ENCODE data around the gene NUAK2. TPM values are rescaled to one million over a fixed set of nuclear protein-coding genes. Genes with fewer than 3 reads are reported as not detected.

The NUAK2 gene
- total and polyA plus RNA-seq, 2 donors (not counting 3 experiments of a cell fraction or from before 2014, with no cell fraction given) = 1.8 to 2.5 TPM

- H3K9me1 ChIP-seq (replicated peaks; ENCODE audit: control insufficient read depth, extremely low read depth, insufficient read depth, low read length) = no peaks in the 10 kb centered on the region
- BruUV-seq (replicated peaks) = no TSS peak
- DNase-seq (ENCODE audit: low read depth, low spot score) (peak; percentile 52), FAIRE-seq (peak; percentile 70)
- H3K27ac ChIP-seq (ENCODE audit: insufficient read depth, low read depth, low read length) = peak overlapping the region; percentile 46
- no peaks in the 10 kb centered on the region for H3K9me3 ChIP-seq (replicated peaks; ENCODE audit: control insufficient read depth, insufficient read depth, low read length)
- H3K4me2 ChIP-seq (ENCODE audit: insufficient read depth, low read length) = no peak overlapping the region
- no peaks in the 10 kb centered on the region for H3K27me3 ChIP-seq (ENCODE audit: control insufficient read depth in 2 of 2, insufficient read depth in 2 of 2, low read length in 2 of 2)
- H3K4me1 ChIP-seq (ENCODE audit: control insufficient read depth, extremely low read depth, insufficient read depth, low read length) = peaks cover 29% of the 10 kb centered on the region
- H4K20me1 ChIP-seq (replicated peaks; ENCODE audit: control insufficient read depth, extremely low read depth, insufficient read depth, low read length) = no peaks in the 10 kb centered on the region
- no peaks in the 10 kb centered on the region for H3K79me2 ChIP-seq (ENCODE audit: control insufficient read depth, insufficient read depth, low read length)
- H3K4me3 ChIP-seq (replicated peaks in 1 of 3; ENCODE audit: insufficient read depth in 1 of 3, low read depth in 1 of 3, low read length in 3 of 3) = no peak overlapping the region
- no peaks in the 10 kb centered on the region for H3K36me3 ChIP-seq (ENCODE audit: control insufficient read depth in 2 of 2, extremely low read depth in 1 of 2, insufficient read depth in 2 of 2, low read length in 2 of 2)
- H3K9ac ChIP-seq (replicated peaks; ENCODE audit: extremely low read depth, insufficient read depth, low read length) = no peak overlapping the region
- ChIA-PET POLR2A (no interaction called here), CTCF (interaction anchor here (0.5 to 17.5 kb wide), 21 partner anchors 9 to 463 kb away, joined by 3 to 1536 read pairs (median 7); partner anchors contain the start of gene NUAK2)
- intact Hi-C loops (cut with micrococcal nuclease) (no loop called here), dilution Hi-C loops (cut with MboI; ENCODE audit: extremely low pct_ligation_motif_present, low sequenced_read_pairs) (no loop called here)
- TF ChIP-seq POLR2A (IDR thresholded peaks at IDR 0.05; ENCODE audit: low read depth, low read length) (no peak), FOS (IDR thresholded peaks at IDR 0.05; ENCODE audit: borderline replicate concordance, insufficient read depth, low read length) (no peak), CTCF (IDR thresholded peaks at IDR 0.05; ENCODE audit: extremely low read depth in 1 of 2, insufficient read depth in 1 of 2, low read depth in 1 of 2, low read length in 2 of 2) (no peak), JUN (IDR thresholded peaks at IDR 0.05; ENCODE audit: borderline replicate concordance, insufficient read depth, insufficient read length, low read depth) (no peak), POLR2AphosphoS5 (IDR thresholded peaks at IDR 0.05; ENCODE audit: insufficient read depth, low read depth, low read length) (no peak), MYC (IDR thresholded peaks at IDR 0.05; ENCODE audit: low read depth, low read length) (no peak), EZH2 (IDR thresholded peaks at IDR 0.05; ENCODE audit: borderline replicate concordance, low read depth, low read length, severe bottlenecking) (no peak), MAX (IDR thresholded peaks at IDR 0.05; ENCODE audit: insufficient read depth, insufficient read length) (no peak), GATA2 (IDR thresholded peaks at IDR 0.05; ENCODE audit: insufficient read depth, insufficient read length, low read depth, low read length) (no peak)
- no peak overlapping the region for H2AFZ ChIP-seq (ENCODE audit: low read depth, low read length)
Observed at GRCh38 chr1:205270764-205271163, 50.8 kb downstream of the NUAK2 start.
